Measurements from ENCODE around the gene CFAP46.

Gene CFAP46

DNA sequence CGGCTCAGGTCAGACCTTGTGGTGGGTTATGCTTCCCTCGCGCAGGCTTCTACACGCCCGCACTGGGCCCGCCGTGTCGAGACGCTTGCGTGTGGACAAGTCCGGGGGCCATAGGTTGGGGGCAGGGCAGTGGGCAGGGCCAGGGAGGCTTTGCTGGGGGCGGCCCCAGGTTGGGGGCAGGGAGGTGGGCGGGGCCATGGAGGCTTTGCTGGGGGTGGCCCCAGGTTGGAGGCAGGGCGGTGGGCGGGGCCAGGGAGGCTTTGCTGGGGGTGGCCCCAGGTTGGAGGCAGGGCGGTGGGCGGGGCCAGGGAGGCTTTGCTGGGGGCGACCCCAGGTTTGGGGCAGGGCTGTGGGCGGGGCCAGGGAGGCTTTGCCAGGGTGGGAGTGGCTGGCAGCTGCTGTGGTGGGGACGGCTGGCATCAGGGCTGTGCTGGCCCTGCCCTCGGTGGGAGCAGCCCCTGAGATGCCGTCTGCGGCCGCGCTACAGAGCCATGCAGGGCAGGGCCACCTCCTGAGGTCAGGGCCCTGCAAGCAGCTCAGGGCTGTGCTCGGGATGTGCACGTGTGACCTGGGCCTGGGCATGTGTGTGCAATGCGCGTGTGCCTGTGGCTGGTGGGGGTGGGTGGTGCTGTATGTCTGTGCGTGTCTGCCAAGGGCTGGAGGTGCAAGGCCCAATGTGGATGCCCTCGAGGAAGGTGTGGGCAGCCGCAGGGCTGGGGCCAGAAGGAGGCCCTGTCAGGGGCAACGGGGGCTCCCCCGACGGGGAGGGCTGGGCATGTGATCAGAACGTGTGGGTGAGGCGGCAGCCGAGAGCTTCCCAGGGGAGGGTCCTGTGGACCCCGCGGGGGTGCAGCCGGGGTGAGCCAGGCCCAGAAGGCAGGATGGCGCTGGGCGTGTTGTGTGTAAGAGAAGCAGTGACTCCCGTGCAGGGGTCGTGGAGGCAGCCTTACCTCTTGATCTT, 84.0 kb downstream of the CFAP46 start:
- ChIA-PET POLR2A (no interaction called here), CTCF (interaction anchor here (1.4 kb wide), 1 partner anchor 10 kb away, joined by 4 read pairs; no protein-coding TSS in a partner anchor)
- H3K9me3 ChIP-seq (ENCODE audit: control extremely low read depth in 1 of 5, control insufficient read depth in 4 of 5, insufficient read depth in 2 of 5, low read depth in 1 of 5, low read length in 4 of 5): peaks cover 0 to 17% (median 8%) of the 10 kb centered on the region in 5 experiments
- H3K4me1 ChIP-seq (ENCODE audit: control extremely low read depth in 1 of 4, control insufficient read depth in 4 of 4, insufficient read depth in 4 of 4, low read length in 3 of 4): peaks cover 0 to 19% (median 12%) of the 10 kb centered on the region in 4 experiments
- no peak overlapping the region for H3K27ac ChIP-seq (ENCODE audit: insufficient read depth in 1 of 2, low read depth in 1 of 2, low read length in 2 of 2, poor library complexity in 1 of 2, severe bottlenecking in 2 of 2)
- no peak for DNase-seq
- no peaks in the 10 kb centered on the region for H3K36me3 ChIP-seq (ENCODE audit: control insufficient read depth in 4 of 4, insufficient read depth in 4 of 4, low read length in 3 of 4)
- WGBS (ENCODE audit: insufficient coverage): 94% methylated on average over 39 of the region's 45 CpGs
- peaks cover 0 to 14% (median 2%) of the 10 kb centered on the region in 5 experiments for H3K27me3 ChIP-seq (replicated peaks in 2 of 5; ENCODE audit: control insufficient read depth in 4 of 5, insufficient read depth in 5 of 5, low read length in 4 of 5)
- H3K4me3 ChIP-seq (ENCODE audit: control insufficient read depth in 1 of 7, extremely low read depth in 1 of 7, insufficient read depth in 4 of 7, low read depth in 2 of 7, low read length in 6 of 7): no peak overlapping the region

DNA sequence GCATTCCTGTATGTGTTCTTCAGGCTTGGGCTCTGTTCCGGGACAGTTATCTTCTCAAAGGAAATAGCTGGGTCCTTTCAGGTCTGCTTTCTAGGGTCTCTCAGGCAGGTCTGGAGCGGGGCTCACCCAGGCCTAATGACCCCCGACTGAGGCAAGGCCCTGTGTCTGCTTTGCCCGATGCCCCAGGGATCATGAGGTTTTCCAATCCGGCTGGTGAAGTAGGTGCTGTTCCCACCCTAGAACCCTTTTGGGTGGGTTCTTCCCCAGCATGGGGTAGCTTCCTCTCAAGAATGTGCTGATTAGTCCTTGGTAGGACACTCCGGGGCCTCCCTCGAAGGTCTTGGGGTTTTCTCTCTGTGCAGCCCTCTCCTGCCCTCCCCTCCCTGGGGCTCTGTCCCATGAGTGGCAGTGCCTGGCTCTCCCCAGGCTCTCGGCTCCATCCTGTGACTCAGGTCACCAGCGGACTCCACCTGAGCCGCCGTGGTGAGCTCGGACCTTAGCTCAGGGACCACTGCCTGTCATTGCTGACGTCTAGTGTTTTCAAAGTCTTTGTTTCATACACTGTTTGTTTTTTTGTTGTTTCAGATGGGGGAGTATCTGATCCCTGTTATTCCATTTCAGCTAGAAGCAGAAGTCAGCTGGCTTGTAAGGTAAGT, 85.4 kb downstream of the CFAP46 start:
- H3K4me3 ChIP-seq (ENCODE audit: control insufficient read depth in 1 of 7, extremely low read depth in 1 of 7, insufficient read depth in 4 of 7, low read depth in 2 of 7, low read length in 6 of 7): no peak overlapping the region
- peaks cover 0 to 17% (median 8%) of the 10 kb centered on the region in 5 experiments for H3K9me3 ChIP-seq (ENCODE audit: control extremely low read depth in 1 of 5, control insufficient read depth in 4 of 5, insufficient read depth in 2 of 5, low read depth in 1 of 5, low read length in 4 of 5)
- WGBS (ENCODE audit: insufficient coverage): 92% methylated on average over 13 of the region's 13 CpGs
- CTCF ChIA-PET: interaction anchor here (1.4 kb wide), 1 partner anchor 8 kb away, joined by 4 read pairs; no protein-coding TSS in a partner anchor
- H3K36me3 ChIP-seq (ENCODE audit: control insufficient read depth in 4 of 4, insufficient read depth in 4 of 4, low read length in 3 of 4): no peaks in the 10 kb centered on the region
- peaks cover 0 to 17% (median 2%) of the 10 kb centered on the region in 5 experiments for H3K27me3 ChIP-seq (replicated peaks in 2 of 5; ENCODE audit: control insufficient read depth in 4 of 5, insufficient read depth in 5 of 5, low read length in 4 of 5)
- POLR2A ChIA-PET: no interaction called here
- H3K27ac ChIP-seq (ENCODE audit: insufficient read depth in 1 of 2, low read depth in 1 of 2, low read length in 2 of 2, poor library complexity in 1 of 2, severe bottlenecking in 2 of 2): no peak overlapping the region
- H3K4me1 ChIP-seq (ENCODE audit: control extremely low read depth in 1 of 4, control insufficient read depth in 4 of 4, insufficient read depth in 4 of 4, low read length in 3 of 4): peaks cover 0 to 5% (median under 1%) of the 10 kb centered on the region in 4 experiments
- DNase-seq: no peak

DNA sequence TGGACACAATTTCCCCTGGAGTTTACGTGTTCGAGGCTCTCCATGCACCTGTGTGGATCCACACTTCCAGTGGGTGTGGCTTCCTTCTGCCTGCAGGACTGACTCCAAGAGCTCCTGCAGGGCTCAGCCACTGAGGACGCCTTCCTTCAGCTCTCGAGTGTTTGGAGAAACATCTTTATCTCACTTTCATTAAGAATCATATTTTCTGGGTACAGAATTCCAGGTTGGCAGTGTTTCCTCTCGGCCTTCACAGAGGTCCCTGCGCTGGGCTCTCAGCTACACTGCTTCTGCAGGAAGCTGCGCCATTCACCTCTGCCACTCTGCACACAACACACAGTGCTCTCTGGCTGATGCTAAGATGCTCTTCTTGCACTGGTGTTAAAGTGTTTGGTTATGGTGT, 86.5 kb downstream of the CFAP46 start:
- H3K4me3 ChIP-seq (ENCODE audit: control insufficient read depth in 1 of 7, extremely low read depth in 1 of 7, insufficient read depth in 4 of 7, low read depth in 2 of 7, low read length in 6 of 7): no peak overlapping the region
- no peaks in the 10 kb centered on the region for H3K36me3 ChIP-seq (ENCODE audit: control insufficient read depth in 4 of 4, insufficient read depth in 4 of 4, low read length in 3 of 4)
- H3K27ac ChIP-seq (ENCODE audit: insufficient read depth in 1 of 2, low read depth in 1 of 2, low read length in 2 of 2, poor library complexity in 1 of 2, severe bottlenecking in 2 of 2): no peak overlapping the region
- POLR2A ChIA-PET: no interaction called here
- H3K4me1 ChIP-seq (ENCODE audit: control extremely low read depth in 1 of 4, control insufficient read depth in 4 of 4, insufficient read depth in 4 of 4, low read length in 3 of 4): no peaks in the 10 kb centered on the region
- peaks cover 0 to 17% (median 2%) of the 10 kb centered on the region in 5 experiments for H3K27me3 ChIP-seq (replicated peaks in 2 of 5; ENCODE audit: control insufficient read depth in 4 of 5, insufficient read depth in 5 of 5, low read length in 4 of 5)
- no peak for DNase-seq
- peaks cover 0 to 17% (median 8%) of the 10 kb centered on the region in 5 experiments for H3K9me3 ChIP-seq (ENCODE audit: control extremely low read depth in 1 of 5, control insufficient read depth in 4 of 5, insufficient read depth in 2 of 5, low read depth in 1 of 5, low read length in 4 of 5)
- 93% methylated on average over 6 of the region's 7 CpGs for WGBS (ENCODE audit: insufficient coverage)
- CTCF ChIA-PET: no interaction called here

DNA sequence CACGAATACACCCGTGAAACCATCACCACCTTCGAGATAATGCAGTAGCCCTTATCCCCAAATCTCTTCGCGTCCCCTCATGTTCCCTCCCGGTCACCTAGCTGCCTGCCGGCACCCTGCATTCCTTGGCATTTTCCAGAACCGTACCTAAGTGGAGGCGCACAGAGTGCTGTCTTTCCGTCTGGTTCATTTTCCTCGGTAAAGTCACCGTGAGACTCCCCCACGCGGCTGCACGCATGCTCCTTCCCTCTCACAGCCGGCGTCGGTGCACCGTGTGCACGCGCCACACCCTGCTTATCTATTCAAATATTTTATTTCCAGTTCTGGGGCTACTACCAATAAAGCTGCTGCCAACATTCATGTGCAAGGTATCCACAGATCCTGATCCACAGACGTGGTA, 90.9 kb downstream of the CFAP46 start:
- WGBS (ENCODE audit: insufficient coverage): 93% methylated on average over 22 of the region's 22 CpGs
- peak in 1 of 3 donors; percentile 13 for DNase-seq

DNA sequence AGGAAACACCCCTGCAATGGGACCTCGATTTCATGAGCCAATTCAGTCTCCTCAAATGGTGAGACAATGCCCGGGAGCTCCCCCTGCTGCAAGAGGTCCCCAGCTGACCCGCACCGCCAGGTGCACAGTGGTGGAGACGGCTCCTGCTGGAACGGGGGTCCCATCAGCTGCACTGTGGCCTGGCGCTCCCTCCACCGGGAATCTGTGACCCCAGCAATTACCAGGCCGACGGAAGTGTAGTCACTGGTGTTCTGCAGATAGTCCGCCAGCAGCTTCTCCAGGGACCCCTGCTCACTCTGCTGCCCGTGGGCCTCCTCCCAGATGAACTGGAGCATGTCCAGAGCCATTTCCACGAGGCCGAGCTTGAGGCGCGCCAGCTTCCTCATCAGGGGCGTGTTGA, 91.5 kb downstream of the CFAP46 start:
- POLR2A ChIA-PET: no interaction called here
- peaks cover 0 to 16% (median 14%) of the 10 kb centered on the region in 4 experiments for H3K4me1 ChIP-seq (ENCODE audit: control extremely low read depth in 1 of 4, control insufficient read depth in 4 of 4, insufficient read depth in 4 of 4, low read length in 3 of 4)
- CTCF ChIA-PET: interaction anchor here (1.1 kb wide), 1 partner anchor 196 kb away, joined by 3 read pairs; no protein-coding TSS in a partner anchor
- peaks cover 0 to 8% (median 2%) of the 10 kb centered on the region in 5 experiments for H3K9me3 ChIP-seq (ENCODE audit: control extremely low read depth in 1 of 5, control insufficient read depth in 4 of 5, insufficient read depth in 2 of 5, low read depth in 1 of 5, low read length in 4 of 5)
- no peak overlapping the region for H3K4me3 ChIP-seq (ENCODE audit: control insufficient read depth in 1 of 7, extremely low read depth in 1 of 7, insufficient read depth in 4 of 7, low read depth in 2 of 7, low read length in 6 of 7)
- H3K27ac ChIP-seq (ENCODE audit: insufficient read depth in 1 of 2, low read depth in 1 of 2, low read length in 2 of 2, poor library complexity in 1 of 2, severe bottlenecking in 2 of 2): no peak overlapping the region
- no peak for DNase-seq
- 95% methylated on average over 17 of the region's 17 CpGs for WGBS (ENCODE audit: insufficient coverage)
- H3K27me3 ChIP-seq (replicated peaks in 2 of 5; ENCODE audit: control insufficient read depth in 4 of 5, insufficient read depth in 5 of 5, low read length in 4 of 5): peaks cover 0 to 8% (median 0%) of the 10 kb centered on the region in 5 experiments
- H3K36me3 ChIP-seq (ENCODE audit: control insufficient read depth in 4 of 4, insufficient read depth in 4 of 4, low read length in 3 of 4): no peaks in the 10 kb centered on the region

More for the DNA sequence above, 90.9 kb downstream of the CFAP46 start:
- no peak overlapping the region for H3K27ac ChIP-seq (ENCODE audit: insufficient read depth in 1 of 2, low read depth in 1 of 2, low read length in 2 of 2, poor library complexity in 1 of 2, severe bottlenecking in 2 of 2)
- H3K4me3 ChIP-seq (ENCODE audit: control insufficient read depth in 1 of 7, extremely low read depth in 1 of 7, insufficient read depth in 4 of 7, low read depth in 2 of 7, low read length in 6 of 7): no peak overlapping the region
- H3K36me3 ChIP-seq (ENCODE audit: control insufficient read depth in 4 of 4, insufficient read depth in 4 of 4, low read length in 3 of 4): no peaks in the 10 kb centered on the region
- H3K9me3 ChIP-seq (ENCODE audit: control extremely low read depth in 1 of 5, control insufficient read depth in 4 of 5, insufficient read depth in 2 of 5, low read depth in 1 of 5, low read length in 4 of 5): peaks cover 0 to 12% (median 4%) of the 10 kb centered on the region in 5 experiments
- peaks cover 0 to 12% (median 0%) of the 10 kb centered on the region in 5 experiments for H3K27me3 ChIP-seq (replicated peaks in 2 of 5; ENCODE audit: control insufficient read depth in 4 of 5, insufficient read depth in 5 of 5, low read length in 4 of 5)
- peaks cover 0 to 16% (median 14%) of the 10 kb centered on the region in 4 experiments for H3K4me1 ChIP-seq (ENCODE audit: control extremely low read depth in 1 of 4, control insufficient read depth in 4 of 4, insufficient read depth in 4 of 4, low read length in 3 of 4)
- ChIA-PET POLR2A (no interaction called here), CTCF (interaction anchor here (1.1 kb wide), 1 partner anchor 197 kb away, joined by 3 read pairs; no protein-coding TSS in a partner anchor)

DNA sequence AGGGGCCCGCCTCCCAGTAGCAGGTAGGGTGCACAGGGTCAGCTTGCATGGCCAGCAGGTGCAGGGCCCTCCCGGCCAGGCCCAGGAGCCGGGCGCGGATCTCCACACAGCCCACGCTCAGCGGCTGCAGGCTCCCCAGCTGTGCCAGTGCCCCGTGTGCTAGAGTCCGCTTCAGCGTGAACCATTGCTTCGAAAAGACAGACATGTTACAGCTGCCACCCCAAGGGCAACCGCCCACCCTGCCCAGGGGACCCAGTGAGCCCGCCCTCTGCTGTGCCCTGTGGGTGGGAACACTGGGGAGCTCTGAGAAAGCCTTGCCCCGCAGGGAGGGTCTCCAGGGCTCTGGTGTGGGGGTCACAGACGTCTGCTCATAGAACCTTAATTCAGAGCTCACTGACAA, 92.1 kb downstream of the CFAP46 start:
- H3K9me3 ChIP-seq (ENCODE audit: control extremely low read depth in 1 of 5, control insufficient read depth in 4 of 5, insufficient read depth in 2 of 5, low read depth in 1 of 5, low read length in 4 of 5): peaks cover 0 to 1% (median 0%) of the 10 kb centered on the region in 5 experiments
- H3K27ac ChIP-seq (ENCODE audit: insufficient read depth in 1 of 2, low read depth in 1 of 2, low read length in 2 of 2, poor library complexity in 1 of 2, severe bottlenecking in 2 of 2): no peak overlapping the region
- WGBS (ENCODE audit: insufficient coverage): 98% methylated on average over 14 of the region's 15 CpGs
- peaks cover 0 to 16% (median 14%) of the 10 kb centered on the region in 4 experiments for H3K4me1 ChIP-seq (ENCODE audit: control extremely low read depth in 1 of 4, control insufficient read depth in 4 of 4, insufficient read depth in 4 of 4, low read length in 3 of 4)
- peaks cover 0 to 3% (median 0%) of the 10 kb centered on the region in 5 experiments for H3K27me3 ChIP-seq (replicated peaks in 2 of 5; ENCODE audit: control insufficient read depth in 4 of 5, insufficient read depth in 5 of 5, low read length in 4 of 5)
- H3K4me3 ChIP-seq (ENCODE audit: control insufficient read depth in 1 of 7, extremely low read depth in 1 of 7, insufficient read depth in 4 of 7, low read depth in 2 of 7, low read length in 6 of 7): no peak overlapping the region
- H3K36me3 ChIP-seq (ENCODE audit: control insufficient read depth in 4 of 4, insufficient read depth in 4 of 4, low read length in 3 of 4): no peaks in the 10 kb centered on the region
- ChIA-PET CTCF (interaction anchor here (1.1 kb wide), 1 partner anchor 196 kb away, joined by 3 read pairs; no protein-coding TSS in a partner anchor), POLR2A (no interaction called here)
- DNase-seq: no peak

All from common myeloid progenitor, CD34-positive (primary cell).